ENCODE results near the gene RAPGEFL1.
"Not testable (repeated sequence)": the region's sequence is repeated elsewhere in the genome, so short reads cannot be mapped to it uniquely, and the experiment has no call there.

Gene RAPGEFL1

GRCh38 chr17:40177275-40177874 lies at the start of gene RAPGEFL1:
Gene RAPGEFL1, plus strand, starts transcription at chr17:40177470. Its CDS starts 392 bp downstream, at chr17:40177862.
- peak; percentile 79 to 85 (median 82) for DNase-seq (ENCODE audit: low read depth in 3 of 3)

- no peak for DNase-seq (ENCODE audit: low read depth in 3 of 3)
These were observed 47.8 kb upstream of the RAPGEFL1 start for GRCh38 chr17:40129498-40129897.

GRCh38 chr17:40130352-40131042 lies 46.8 kb upstream of the RAPGEFL1 start:
- no peak for DNase-seq (ENCODE audit: low read depth in 3 of 3)

DNA sequence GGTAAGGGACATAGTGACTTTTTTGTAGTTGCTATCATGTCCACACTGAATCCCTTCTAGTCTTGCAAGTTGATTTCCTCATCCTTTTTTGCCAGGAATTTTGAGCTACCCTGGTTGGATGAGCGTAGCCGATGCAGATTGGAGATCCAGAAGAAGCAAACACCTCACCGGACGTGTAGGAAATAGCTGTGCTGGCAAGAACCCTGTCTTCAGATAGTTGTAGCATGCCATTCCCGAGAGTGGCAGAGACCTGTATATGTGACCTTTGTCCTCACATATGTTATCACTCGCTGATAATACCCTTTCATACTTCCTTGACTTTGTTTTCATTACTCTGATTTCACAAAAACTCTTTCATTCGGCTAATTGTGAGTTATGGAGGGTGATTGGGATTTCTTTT lies 43.1 kb upstream of the RAPGEFL1 start:
- no peak for DNase-seq (ENCODE audit: low read depth in 3 of 3)

DNA sequence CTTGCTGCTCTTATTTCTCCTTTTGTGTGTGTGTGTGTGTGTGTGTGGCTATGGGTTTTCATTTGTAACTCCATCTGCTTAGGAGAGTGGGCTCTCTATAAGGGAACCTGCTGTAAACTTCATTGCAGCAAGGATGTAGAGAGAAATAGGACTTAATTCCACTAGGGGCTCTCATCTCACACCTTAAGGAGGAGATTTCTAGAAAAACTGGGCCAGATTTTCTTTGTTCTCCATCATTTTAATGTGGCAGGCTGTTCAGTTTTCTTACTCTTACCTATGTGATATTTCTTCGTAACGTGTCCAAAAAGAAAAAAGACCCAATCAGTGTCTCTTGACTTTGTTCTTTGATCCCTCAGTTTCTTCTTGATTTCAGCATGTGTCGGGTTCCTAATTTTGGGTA lies 41.5 kb upstream of the RAPGEFL1 start:
- no peak for DNase-seq (ENCODE audit: low read depth in 3 of 3)

GRCh38 chr17:40139566-40140058 lies 37.7 kb upstream of the RAPGEFL1 start:
- no peak for DNase-seq (ENCODE audit: low read depth in 3 of 3)

DNA sequence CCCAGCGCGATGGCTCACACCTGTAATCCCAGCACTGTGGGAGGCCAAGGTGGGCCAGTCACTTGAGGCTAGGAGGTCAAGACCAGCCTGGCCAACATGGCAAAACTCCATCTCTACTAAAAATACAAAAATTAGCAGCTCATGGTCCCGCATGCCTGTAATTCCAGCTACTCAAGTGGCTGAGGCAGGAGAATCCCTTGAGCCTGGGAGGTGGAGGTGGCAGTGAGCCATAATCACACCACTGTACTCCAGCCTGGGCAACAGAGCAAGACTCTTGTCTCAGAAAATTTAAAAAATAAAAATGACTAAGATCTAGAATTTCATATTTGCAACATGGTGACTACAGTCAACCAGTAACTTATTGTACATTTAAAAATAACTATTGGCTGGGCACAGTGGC lies 34.1 kb upstream of the RAPGEFL1 start:
- not testable (repeated sequence) for DNase-seq (ENCODE audit: low read depth in 3 of 3)

GRCh38 chr17:40145476-40145875 lies 31.8 kb upstream of the RAPGEFL1 start:
- DNase-seq (ENCODE audit: low read depth in 3 of 3), result no peak

DNA sequence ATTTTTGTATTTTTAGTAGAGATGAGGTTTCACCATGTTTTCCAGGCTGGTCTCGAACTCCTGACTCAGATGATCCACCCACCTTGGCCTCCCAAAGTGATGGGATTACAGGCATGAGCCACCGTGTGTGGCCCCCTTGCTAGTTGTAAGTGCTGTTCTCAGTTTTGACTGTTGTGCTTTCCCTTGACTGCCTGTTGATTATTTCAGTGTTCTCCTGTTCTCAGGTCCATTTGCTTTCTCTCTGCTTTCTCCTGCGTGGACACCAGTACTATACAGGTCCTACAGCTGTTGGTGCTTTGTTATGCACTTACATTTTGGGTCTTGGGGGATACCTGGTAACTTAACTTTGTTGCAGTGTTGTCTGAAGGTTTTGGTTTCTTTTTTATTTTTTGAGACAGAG lies 28.7 kb upstream of the RAPGEFL1 start:
- DNase-seq (ENCODE audit: low read depth in 3 of 3), result no peak

DNA sequence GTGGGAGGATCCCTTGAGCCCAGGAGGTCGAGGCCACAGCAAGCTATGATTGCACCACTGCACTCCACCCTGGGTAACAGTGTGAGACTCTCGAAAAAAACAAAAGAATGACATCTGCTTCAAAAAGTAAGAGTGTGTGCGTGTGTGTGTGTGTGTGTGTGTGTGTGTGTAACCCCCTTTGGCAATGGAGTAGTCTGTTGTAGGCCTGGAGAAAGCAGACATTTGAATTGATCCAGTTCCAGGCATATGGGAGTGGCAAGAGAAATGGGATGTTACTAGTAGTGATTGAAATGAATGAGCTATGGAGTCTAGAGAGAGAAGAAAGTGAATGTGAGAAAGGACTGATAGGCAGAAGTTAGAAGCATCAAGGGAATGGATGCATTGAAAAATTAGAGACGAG lies 27.0 kb upstream of the RAPGEFL1 start:
- DNase-seq (ENCODE audit: low read depth in 3 of 3), result no peak

GRCh38 chr17:40151414-40151963 lies 25.8 kb upstream of the RAPGEFL1 start:
- DNase-seq (ENCODE audit: low read depth in 3 of 3), result no peak

- DNase-seq (ENCODE audit: low read depth in 3 of 3), result no peak
These were observed 23.6 kb upstream of the RAPGEFL1 start for GRCh38 chr17:40153603-40154236.

DNA sequence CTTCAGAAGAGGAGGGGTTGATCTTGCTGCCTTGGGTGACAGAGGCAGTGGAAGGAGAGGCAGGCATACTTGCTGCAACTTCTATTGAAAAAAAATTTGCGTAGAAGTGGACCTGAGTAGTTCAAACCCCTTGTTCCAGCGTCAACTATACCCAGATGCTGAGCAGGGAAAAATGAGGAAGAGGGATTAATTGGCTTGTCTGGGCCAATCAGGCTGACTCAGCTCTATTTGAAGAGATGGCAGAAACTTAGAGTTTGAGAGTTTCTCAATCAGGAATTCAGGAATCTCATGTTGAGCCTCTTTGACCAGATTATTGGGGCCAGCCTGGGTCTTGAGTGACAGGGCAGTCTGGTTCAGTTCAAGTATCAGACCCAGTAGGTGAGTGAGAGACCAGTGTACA lies 19.3 kb upstream of the RAPGEFL1 start:
- DNase-seq (ENCODE audit: low read depth in 3 of 3), result no peak

DNA sequence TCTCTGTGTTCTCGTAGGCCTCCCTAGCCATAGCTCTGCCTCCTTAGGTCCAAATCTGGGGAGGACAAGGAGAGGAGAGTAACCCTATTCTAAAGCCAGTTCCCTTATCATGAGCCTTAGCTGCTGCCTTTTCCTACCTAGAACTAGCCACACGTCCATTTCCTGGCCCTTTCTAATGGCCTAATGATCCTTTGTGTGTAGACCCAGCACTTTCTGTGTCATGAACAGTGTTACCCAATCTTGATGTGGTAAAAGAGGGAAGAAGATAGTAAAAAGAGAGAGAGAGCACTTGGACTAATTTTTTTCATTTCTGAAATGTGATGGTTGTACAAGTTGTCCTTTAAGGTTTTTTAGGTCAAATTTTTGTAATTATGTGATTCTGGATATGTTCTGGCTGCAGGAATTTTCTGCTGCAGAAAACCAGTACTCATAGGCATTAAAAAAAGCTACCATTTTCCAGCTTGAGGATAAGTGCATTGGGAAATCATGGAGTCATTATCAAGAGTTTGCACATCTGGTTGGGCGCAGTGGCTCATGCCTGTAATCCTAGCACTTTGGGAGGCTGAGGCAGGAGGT lies 18.7 kb upstream of the RAPGEFL1 start:
- no peak for DNase-seq (ENCODE audit: low read depth in 3 of 3)

- DNase-seq (ENCODE audit: low read depth in 3 of 3), result no peak
These were observed 17.8 kb upstream of the RAPGEFL1 start for GRCh38 chr17:40159456-40159855.

- no peak for DNase-seq (ENCODE audit: low read depth in 3 of 3)
These were observed 9.5 kb upstream of the RAPGEFL1 start for GRCh38 chr17:40167685-40168261.

- peak in 1 of 3 experiments; percentile 27 for DNase-seq (ENCODE audit: low read depth in 3 of 3)
These were observed 8.9 kb upstream of the RAPGEFL1 start for GRCh38 chr17:40168262-40168832.

DNA sequence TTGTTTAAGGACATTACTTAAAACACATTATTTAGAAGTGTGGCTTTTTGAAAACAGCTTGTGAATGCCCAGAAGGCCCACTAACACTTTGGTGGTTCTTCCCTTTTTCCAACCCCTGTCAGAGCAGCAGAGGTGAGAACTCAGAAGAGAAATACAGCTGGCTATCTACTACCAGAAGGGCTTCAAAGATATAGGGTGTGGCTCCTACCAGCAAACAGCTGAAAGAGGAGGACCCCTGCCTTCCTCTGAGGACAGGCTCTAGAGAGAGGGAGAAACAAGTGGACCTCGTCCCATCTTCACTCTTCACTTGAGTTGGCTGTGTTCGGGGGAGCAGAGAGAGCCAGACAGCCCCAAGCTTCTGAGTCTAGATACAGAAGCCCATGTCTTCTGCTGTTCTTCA lies 6.9 kb upstream of the RAPGEFL1 start:
- no peak for DNase-seq (ENCODE audit: low read depth in 3 of 3)

DNA sequence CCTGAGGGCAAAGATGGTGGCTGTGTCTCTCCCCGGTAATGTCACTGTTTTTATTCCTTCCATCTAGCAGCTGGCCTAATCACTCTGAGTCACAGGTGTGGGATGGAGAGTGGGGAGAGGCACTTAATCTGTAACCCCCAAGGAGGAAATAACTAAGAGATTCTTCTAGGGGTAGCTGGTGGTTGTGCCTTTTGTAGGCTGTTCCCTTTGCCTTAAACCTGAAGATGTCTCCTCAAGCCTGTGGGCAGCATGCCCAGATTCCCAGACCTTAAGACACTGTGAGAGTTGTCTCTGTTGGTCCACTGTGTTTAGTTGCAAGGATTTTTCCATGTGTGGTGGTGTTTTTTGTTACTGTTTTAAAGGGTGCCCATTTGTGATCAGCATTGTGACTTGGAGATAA lies 5.5 kb upstream of the RAPGEFL1 start:
- no peak for DNase-seq (ENCODE audit: low read depth in 3 of 3)

GRCh38 chr17:40173091-40173777 lies 4.0 kb upstream of the RAPGEFL1 start:
- no peak for DNase-seq (ENCODE audit: low read depth in 3 of 3)

DNA sequence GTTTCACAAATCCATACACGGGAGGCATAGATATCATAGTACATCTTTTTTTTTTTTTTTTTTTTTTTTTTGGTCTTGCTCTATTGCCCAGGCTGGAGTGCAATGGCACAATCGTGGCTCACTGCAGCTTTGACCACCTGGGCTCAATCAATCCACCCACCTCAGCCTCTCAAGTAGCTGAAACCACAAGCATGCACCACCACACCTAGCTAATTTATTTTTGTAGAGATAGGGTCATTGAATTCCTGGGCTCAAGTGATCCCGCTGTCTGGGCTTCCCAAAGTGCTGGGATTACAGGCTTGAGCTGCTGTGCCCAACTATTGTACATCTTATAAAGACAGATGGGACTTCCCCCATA lies 3.5 kb upstream of the RAPGEFL1 start:
- no peak for DNase-seq (ENCODE audit: low read depth in 3 of 3)

Data from stimulated activated CD4-positive, alpha-beta T cell treated with anti-CD3 and anti-CD28 coated beads, TNF-alpha, amount 100 ng/mL, for 4 hours (primary cell).